Breast epithelium (tissue), 3 donors: ENCODE measurements around the gene ATAD3B.

Source experiments
- CTCF ChIP-seq, 3 donors: fragments of 450-650 bp; IDR thresholded peaks; one replicate each; pipeline ENCODE4 v1.5.1; 2016 to 2017; ENCODE audit warnings: antibody characterized with exemption in 3 of 3, mild to moderate bottlenecking in 3 of 3, moderate library complexity in 3 of 3
- POLR2A ChIP-seq: fragments of 450-650 bp; IDR thresholded peaks from one replicate; pipeline ENCODE4 v1.6.1; 2016; ENCODE audit warnings: antibody characterized with exemption, mild to moderate bottlenecking, moderate library complexity

GRCh38 chr1:1544544-1544943 lies 73.0 kb downstream of the ATAD3B start:
- no peak for TF ChIP-seq POLR2A
- TF ChIP-seq CTCF (IDR thresholded peaks at IDR 0.05) = no peak
